HFFc6 (cell line): ENCODE results near the gene PHKB. TPM values are rescaled to one million over a fixed set of nuclear protein-coding genes. Genes with fewer than 3 reads are reported as not detected.
"Not testable (repeated sequence)": the region's sequence is repeated elsewhere in the genome, so short reads cannot be mapped to it uniquely, and the experiment has no call there.

Experiments
- DNase-seq: peaks from one replicate; pipeline ENCODE4 v3.0.0-alpha.2; 2018
- H3K27ac Mint-ChIP-seq: 2 replicates; pipeline ENCODE4 v1.8.0; 2020; ENCODE audit warnings: mild to moderate bottlenecking, mixed read lengths
- H3K27me3 Mint-ChIP-seq: 2 replicates; pipeline ENCODE4 v1.8.0; 2021; ENCODE audit warnings: mild to moderate bottlenecking, moderate library complexity, mixed read lengths; ENCODE audit not compliant: insufficient read depth
- H3K36me3 Mint-ChIP-seq: 2 replicates; pipeline ENCODE4 v1.8.0; 2021; ENCODE audit warnings: low read depth, mixed read lengths
- H3K4me1 Mint-ChIP-seq: 2 replicates; pipeline ENCODE4 v1.8.0; 2020; ENCODE audit warnings: low read depth, mixed read lengths
- H3K4me3 Mint-ChIP-seq: 2 replicates; pipeline ENCODE4 v1.8.0; 2020; ENCODE audit warnings: mild to moderate bottlenecking, moderate library complexity, mixed read lengths
- H3K9me3 Mint-ChIP-seq: 2 replicates; pipeline ENCODE4 v1.8.0; 2020; ENCODE audit warnings: mild to moderate bottlenecking, mixed read lengths
- CTCF ChIP-seq: fragments of 200-600 bp; sonication (generic); IDR thresholded peaks from 2 replicates; pipeline ENCODE4 v1.5.0; 2021; ENCODE audit warnings: antibody characterized with exemption, mild to moderate bottlenecking
- total RNA-seq, 6 experiments: library from RNA; stranded (reverse); fragmentation: NEBNext Ultra II Directional; extraction: Animal tissue kit (Norgen Biotek cat#: 25700); gene quantifications; 2 replicates in 1 of 6; 3 replicates in 5 of 6; pipeline ENCODE4 v1.2.3, GENCODE V29; 2021

Gene PHKB
- total RNA-seq, 6 experiments from 2014 or later, result 54.5 to 66.5 (median 62.6) TPM

GRCh38 chr16:47431960-47432359, 29.2 kb upstream of the PHKB start:
- Mint-ChIP-seq H3K36me3 (peaks cover 7% of the 10 kb centered on the region), H3K9me3 (no peaks in the 10 kb centered on the region), H3K27ac (no peak overlapping the region), H3K4me1 (peaks cover 6% of the 10 kb centered on the region; the same call in 1 of the 2 replicates), H3K27me3 (no peaks in the 10 kb centered on the region; the same call in 1 of the 2 replicates), H3K4me3 (no peak overlapping the region)
- DNase-seq, result no peak
- TF ChIP-seq CTCF, result no peak

- DNase-seq, H3K9me3 Mint-ChIP-seq, H3K27ac Mint-ChIP-seq, H3K27me3 Mint-ChIP-seq, H3K4me3 Mint-ChIP-seq, H3K4me1 Mint-ChIP-seq: not testable (repeated sequence)
- H3K36me3 Mint-ChIP-seq, result peaks cover 16% of the 10 kb centered on the region
Measured at GRCh38 chr16:47434274-47434673, 26.9 kb upstream of the PHKB start.

GRCh38 chr16:47440066-47440465, 21.1 kb upstream of the PHKB start:
- H3K27me3 Mint-ChIP-seq, DNase-seq, H3K4me1 Mint-ChIP-seq, H3K27ac Mint-ChIP-seq, H3K4me3 Mint-ChIP-seq: not testable (repeated sequence)
- Mint-ChIP-seq H3K36me3 (peaks cover 49% of the 10 kb centered on the region), H3K9me3 (peaks cover 13% of the 10 kb centered on the region)

GRCh38 chr16:47442884-47443283, 18.2 kb upstream of the PHKB start:
- H3K9me3 Mint-ChIP-seq, result peaks cover 13% of the 10 kb centered on the region
- not testable (repeated sequence) for DNase-seq, H3K4me1 Mint-ChIP-seq, H3K4me3 Mint-ChIP-seq, H3K27ac Mint-ChIP-seq, H3K27me3 Mint-ChIP-seq
- H3K36me3 Mint-ChIP-seq, result peaks cover 49% of the 10 kb centered on the region

GRCh38 chr16:47446431-47446830, 14.7 kb upstream of the PHKB start:
- Mint-ChIP-seq H3K27ac (no peak overlapping the region), H3K4me1 (peaks cover 8% of the 10 kb centered on the region; the same call in 1 of the 2 replicates), H3K27me3 (no peaks in the 10 kb centered on the region), H3K9me3 (no peaks in the 10 kb centered on the region; the same call in 1 of the 2 replicates), H3K36me3 (peaks cover 24% of the 10 kb centered on the region), H3K4me3 (no peak overlapping the region)
- DNase-seq, result no peak
- no peak for TF ChIP-seq CTCF

GRCh38 chr16:47448830-47449575, 12.1 kb upstream of the PHKB start:
- Mint-ChIP-seq H3K27me3 (no peaks in the 10 kb centered on the region), H3K4me1 (peaks cover 8% of the 10 kb centered on the region; the same call in 1 of the 2 replicates), H3K4me3 (no peak overlapping the region), H3K27ac (no peak overlapping the region), H3K36me3 (peaks cover 19% of the 10 kb centered on the region), H3K9me3 (no peaks in the 10 kb centered on the region)
- DNase-seq, result no peak
- TF ChIP-seq CTCF, result no peak

GRCh38 chr16:47449788-47450187, 11.3 kb upstream of the PHKB start:
- Mint-ChIP-seq H3K4me3 (no peak overlapping the region), H3K27ac (no peak overlapping the region), H3K36me3 (peaks cover 19% of the 10 kb centered on the region), H3K27me3 (no peaks in the 10 kb centered on the region), H3K9me3 (no peaks in the 10 kb centered on the region), H3K4me1 (peaks cover 8% of the 10 kb centered on the region; the same call in 1 of the 2 replicates)
- no peak for DNase-seq
- no peak for TF ChIP-seq CTCF
